Small intestine (tissue), 16 donors: Measurements from ENCODE around the gene PCDH11Y. TPM values are rescaled to one million over a fixed set of nuclear protein-coding genes. Genes with fewer than 3 reads are reported as not detected.
A peak's percentile ranks its signal among the peaks of the same experiment; 100 is the strongest.
"Not testable (repeated sequence)": the region's sequence is repeated elsewhere in the genome, so short reads cannot be mapped to it uniquely, and the experiment has no call there.

Experiments
- DNase-seq, 2 donors: peaks; one replicate each; pipeline versions ENCODE4 v3.0.0 to v3.0.0-alpha.2; 2013
- FAIRE-seq: peaks from 2 replicates; lab custom pipeline; 2012; peaks lifted over from hg19 to GRCh38; lab: Jason Lieb, UNC
- H3K27ac ChIP-seq, 3 donors: one replicate each; pipeline ENCODE4 v1.5.1; 2013; ENCODE audit warnings: low read length in 2 of 3, mild to moderate bottlenecking in 2 of 3, control low read depth in 1 of 3, inconsistent platforms in 1 of 3, low read depth in 1 of 3, moderate library complexity in 1 of 3
- H3K27me3 ChIP-seq, 3 donors: one replicate each; pipeline ENCODE4 v1.6.1; 2013; ENCODE audit warnings: low read length in 3 of 3, inconsistent platforms in 1 of 3; ENCODE audit not compliant: control insufficient read depth in 3 of 3, insufficient read depth in 3 of 3
- H3K36me3 ChIP-seq, 3 donors: one replicate each; pipeline ENCODE4 v1.6.1; 2013; ENCODE audit warnings: low read length in 3 of 3, inconsistent platforms in 1 of 3, low read depth in 1 of 3, mild to moderate bottlenecking in 1 of 3, moderate library complexity in 1 of 3; ENCODE audit not compliant: control insufficient read depth in 3 of 3, insufficient read depth in 2 of 3
- H3K4me1 ChIP-seq, 3 donors: one replicate each; pipeline ENCODE4 v1.6.1; 2013; ENCODE audit warnings: low read length in 2 of 3, inconsistent platforms in 1 of 3, low read depth in 1 of 3, mild to moderate bottlenecking in 1 of 3, moderate library complexity in 1 of 3; ENCODE audit not compliant: control insufficient read depth in 3 of 3, insufficient read depth in 2 of 3
- H3K4me3 ChIP-seq, 3 donors: one replicate each; pipeline ENCODE4 v1.5.1; 2013; ENCODE audit warnings: low read length in 3 of 3, control low read depth in 1 of 3, inconsistent platforms in 1 of 3, low read depth in 1 of 3, mild to moderate bottlenecking in 1 of 3, moderate library complexity in 1 of 3
- H3K9me3 ChIP-seq, 2 donors: one replicate each; pipeline ENCODE4 v1.6.1; 2013; ENCODE audit warnings: low read depth in 1 of 2, low read length in 1 of 2; ENCODE audit not compliant: control insufficient read depth in 2 of 2, insufficient read depth in 1 of 2
- WGBS, 3 donors: extraction: QIAGEN DNeasy Blood & Tissue Kit; methylation state at CpG; one replicate each; pipeline ENCODE4 v1.1.7; 2013; 5-methylcytosine and 5-hydroxymethylcytosine counted together
- long read RNA-seq, 10 donors: transcript quantifications; one replicate each; lab custom pipeline, GENCODE V29; 2026
- polyA plus RNA-seq, 4 donors: library from polyadenylated mRNA; stranded (reverse) in 3 of 4; unstranded in 1 of 4; fragments of 200-250 nt in 3 of 4; fragments of 120-200 nt in 1 of 4; gene quantifications; one replicate each; pipeline versions ENCODE4 v1.2.1 to v1.2.3, GENCODE V29; 2013
- donor health status: healthy with polysubstance abuse.
- donor health status: control.
- donor health status: control.
- donor health status: Bipolar disorder and iron deficiency.
- donor health status: healthy.

Gene PCDH11Y, protein sequence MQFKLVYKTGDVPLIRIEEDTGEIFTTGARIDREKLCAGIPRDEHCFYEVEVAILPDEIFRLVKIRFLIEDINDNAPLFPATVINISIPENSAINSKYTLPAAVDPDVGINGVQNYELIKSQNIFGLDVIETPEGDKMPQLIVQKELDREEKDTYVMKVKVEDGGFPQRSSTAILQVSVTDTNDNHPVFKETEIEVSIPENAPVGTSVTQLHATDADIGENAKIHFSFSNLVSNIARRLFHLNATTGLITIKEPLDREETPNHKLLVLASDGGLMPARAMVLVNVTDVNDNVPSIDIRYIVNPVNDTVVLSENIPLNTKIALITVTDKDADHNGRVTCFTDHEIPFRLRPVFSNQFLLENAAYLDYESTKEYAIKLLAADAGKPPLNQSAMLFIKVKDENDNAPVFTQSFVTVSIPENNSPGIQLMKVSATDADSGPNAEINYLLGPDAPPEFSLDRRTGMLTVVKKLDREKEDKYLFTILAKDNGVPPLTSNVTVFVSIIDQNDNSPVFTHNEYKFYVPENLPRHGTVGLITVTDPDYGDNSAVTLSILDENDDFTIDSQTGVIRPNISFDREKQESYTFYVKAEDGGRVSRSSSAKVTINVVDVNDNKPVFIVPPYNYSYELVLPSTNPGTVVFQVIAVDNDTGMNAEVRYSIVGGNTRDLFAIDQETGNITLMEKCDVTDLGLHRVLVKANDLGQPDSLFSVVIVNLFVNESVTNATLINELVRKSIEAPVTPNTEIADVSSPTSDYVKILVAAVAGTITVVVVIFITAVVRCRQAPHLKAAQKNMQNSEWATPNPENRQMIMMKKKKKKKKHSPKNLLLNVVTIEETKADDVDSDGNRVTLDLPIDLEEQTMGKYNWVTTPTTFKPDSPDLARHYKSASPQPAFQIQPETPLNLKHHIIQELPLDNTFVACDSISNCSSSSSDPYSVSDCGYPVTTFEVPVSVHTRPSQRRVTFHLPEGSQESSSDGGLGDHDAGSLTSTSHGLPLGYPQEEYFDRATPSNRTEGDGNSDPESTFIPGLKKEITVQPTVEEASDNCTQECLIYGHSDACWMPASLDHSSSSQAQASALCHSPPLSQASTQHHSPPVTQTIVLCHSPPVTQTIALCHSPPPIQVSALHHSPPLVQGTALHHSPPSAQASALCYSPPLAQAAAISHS (N-terminal part only)
- polyA plus RNA-seq, result 1 to 10 TPM in 1 of 4 donors, under 1 TPM in 1, not detected in 2; 0.12 to 1.2 TPM
- long read RNA-seq, donor 1, result 0 reads
- long read RNA-seq, donor 2, result 0 reads
- long read RNA-seq, donor 3, result 0 reads
- long read RNA-seq, donor 4, result 0 reads
- long read RNA-seq, donor 5, result 0 reads
- long read RNA-seq, donor 6, result 0 reads
- long read RNA-seq, donor 7, result 0 reads
- long read RNA-seq, donor 8, result 0 reads
- long read RNA-seq, donor 9, result 0 reads
- long read RNA-seq, donor 10, result 0 reads

DNA sequence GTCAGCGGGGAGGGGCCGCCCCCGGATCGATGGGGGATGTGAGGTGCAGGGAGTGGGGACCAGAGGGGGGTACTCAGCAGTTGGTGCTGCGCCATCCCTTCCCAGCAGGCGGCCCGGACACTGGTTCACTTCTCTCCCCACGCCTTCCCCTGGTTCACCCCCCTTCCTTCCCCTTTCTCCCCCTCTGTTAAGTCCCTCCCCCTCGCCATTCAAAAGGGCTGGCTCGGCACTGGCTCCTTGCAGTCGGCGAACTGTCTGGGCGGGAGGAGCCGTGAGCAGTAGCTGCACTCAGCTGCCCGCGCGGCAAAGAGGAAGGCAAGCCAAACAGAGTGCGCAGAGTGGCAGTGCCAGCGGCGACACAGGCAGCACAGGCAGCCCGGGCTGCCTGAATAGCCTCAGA, at the start of gene PCDH11Y:
Gene PCDH11Y (plus strand): TSS at position 240 of the 400 bp plus-strand sequence. CDS start 56,804 bp downstream, outside the sequence.
- DNase-seq, result peak in 1 of 2 donors; percentile 1
- H3K4me3 ChIP-seq, H3K4me1 ChIP-seq, H3K27ac ChIP-seq, H3K36me3 ChIP-seq, H3K9me3 ChIP-seq, H3K27me3 ChIP-seq, FAIRE-seq: not testable (repeated sequence)
- 2% methylated on average over 10 of the region's 21 CpGs; no CpG with 5 or more reads in 2 of the 3 donors for WGBS, 3 donors

DNA sequence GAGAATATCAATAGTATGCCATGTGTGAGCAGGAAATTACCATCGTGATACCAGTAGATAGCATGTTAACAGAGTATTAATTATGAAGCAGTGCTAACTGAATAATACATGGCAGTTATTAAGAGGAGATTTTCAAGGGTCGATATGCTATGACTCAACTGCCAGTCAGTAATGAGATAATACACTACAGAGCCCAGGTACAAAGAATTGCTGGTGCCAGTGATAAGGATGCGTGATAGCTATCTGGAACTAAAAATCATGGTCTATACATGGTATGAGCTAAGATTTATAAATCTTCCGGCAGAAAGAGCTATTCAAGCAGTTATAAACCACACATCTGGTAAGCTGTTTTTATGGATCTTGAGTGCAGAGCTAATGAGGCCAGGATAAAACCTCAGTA, 32.2 kb upstream of the PCDH11Y start:
- not testable (repeated sequence) for H3K4me1 ChIP-seq, H3K4me3 ChIP-seq, H3K9me3 ChIP-seq, H3K36me3 ChIP-seq, FAIRE-seq, H3K27ac ChIP-seq, H3K27me3 ChIP-seq, DNase-seq
- 60% methylated on average over 1 of the region's 4 CpGs; no CpG with 5 or more reads in 2 of the 3 donors for WGBS, 3 donors

DNA sequence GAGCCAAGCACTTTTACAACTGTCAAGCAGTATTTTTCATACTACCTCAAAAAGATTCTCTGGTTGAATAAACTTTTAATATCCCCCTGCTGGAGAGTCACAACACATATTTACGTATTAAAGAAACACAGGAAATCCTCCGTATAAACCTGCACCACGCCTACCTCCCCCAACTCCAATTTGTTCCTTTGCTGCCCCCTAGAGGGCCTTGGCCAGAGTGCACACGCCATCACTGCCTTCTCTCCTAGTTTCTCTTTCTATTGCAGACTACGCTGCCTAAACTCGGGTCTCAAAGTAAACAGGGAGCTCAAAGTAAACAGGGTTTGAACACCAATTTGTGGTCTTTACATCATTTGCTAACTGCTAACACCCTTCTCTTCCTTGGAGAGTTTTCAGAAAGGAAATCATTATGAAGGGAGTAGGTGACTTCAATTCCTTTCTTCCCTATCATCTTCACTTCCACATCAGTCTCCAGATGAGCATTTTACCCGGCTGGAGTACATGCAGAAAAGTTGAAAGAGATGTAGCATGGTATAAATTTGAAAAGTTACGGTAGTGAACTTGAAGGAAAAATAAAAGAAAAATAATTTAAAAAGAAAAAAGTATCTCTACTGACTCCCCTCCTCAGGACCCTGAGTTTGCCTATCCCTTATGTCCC, 8.2 kb upstream of the PCDH11Y start:
- H3K27me3 ChIP-seq, H3K4me1 ChIP-seq, H3K36me3 ChIP-seq, H3K27ac ChIP-seq, DNase-seq, H3K4me3 ChIP-seq, H3K9me3 ChIP-seq, FAIRE-seq: not testable (repeated sequence)
- 12 to 15% methylated on average over 2 to 4 of the region's 8 CpGs; no CpG with 5 or more reads in 1 of the 3 donors for WGBS, 3 donors

DNA sequence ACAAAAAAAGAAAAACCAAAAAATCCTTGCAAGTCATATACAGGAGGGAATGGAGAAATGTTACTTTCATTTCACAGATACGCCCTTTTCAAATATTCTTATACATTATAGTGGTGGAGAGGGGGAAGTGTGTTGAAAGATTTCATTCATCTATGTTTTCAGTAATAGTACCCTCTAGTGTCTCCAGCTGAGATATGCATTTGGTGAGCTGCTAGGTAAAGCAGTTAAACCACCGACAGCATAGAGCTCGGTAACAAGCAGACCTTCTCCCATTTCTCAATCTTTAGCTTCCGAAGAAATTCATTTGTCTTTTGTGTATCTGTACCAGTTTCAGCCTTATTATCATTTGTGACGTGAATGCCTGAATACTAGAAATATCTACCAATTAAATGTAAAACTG, 5.2 kb upstream of the PCDH11Y start:
- WGBS, 3 donors, result 29 to 46% methylated on average over 5 of the region's 5 CpGs; no CpG with 5 or more reads in 1 of the 3 donors
- not testable (repeated sequence) for H3K9me3 ChIP-seq, FAIRE-seq, DNase-seq, H3K27me3 ChIP-seq, H3K4me3 ChIP-seq, H3K4me1 ChIP-seq, H3K36me3 ChIP-seq, H3K27ac ChIP-seq

DNA sequence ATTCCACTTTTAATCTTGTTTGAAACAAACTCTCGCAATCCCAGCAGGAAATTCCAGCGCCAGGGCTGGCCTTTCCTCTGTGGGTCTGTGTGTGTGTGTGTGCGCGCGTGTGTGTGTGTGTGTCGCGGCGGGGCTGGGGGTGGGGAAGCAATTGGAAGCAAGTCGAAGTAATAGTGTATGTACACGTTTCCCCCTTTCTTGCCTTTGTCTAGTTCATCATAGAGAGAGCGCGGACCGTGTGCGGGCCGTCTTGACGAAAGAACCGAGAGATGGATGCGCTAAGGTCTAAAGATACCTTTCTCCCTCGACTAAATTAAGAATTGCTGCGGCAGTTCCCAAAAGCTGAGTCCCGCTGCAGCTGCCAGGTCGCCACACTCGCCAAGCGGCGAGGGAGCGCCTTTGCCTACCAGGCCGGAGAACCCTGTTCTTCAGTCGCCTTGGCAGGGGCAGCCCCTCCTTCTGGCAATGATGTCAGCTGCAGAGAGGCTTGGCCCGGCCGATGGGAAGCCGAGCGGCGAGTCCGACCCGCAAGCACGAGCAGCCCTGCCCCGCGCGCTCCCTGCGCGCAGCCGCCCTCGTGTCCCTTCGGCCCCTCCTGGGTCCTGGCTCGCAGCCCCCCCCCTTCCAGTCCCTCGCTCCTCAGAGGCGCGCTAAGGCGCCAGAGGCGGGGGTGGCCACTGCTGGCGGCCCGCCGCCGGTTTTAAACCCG, 2.5 kb downstream of the PCDH11Y start:
- not testable (repeated sequence) for H3K27ac ChIP-seq, H3K9me3 ChIP-seq, H3K4me1 ChIP-seq, DNase-seq, FAIRE-seq, H3K4me3 ChIP-seq, H3K27me3 ChIP-seq, H3K36me3 ChIP-seq
- WGBS, 3 donors, result 5 to 12% methylated on average over 5 to 43 of the region's 55 CpGs; no CpG with 5 or more reads in 1 of the 3 donors

DNA sequence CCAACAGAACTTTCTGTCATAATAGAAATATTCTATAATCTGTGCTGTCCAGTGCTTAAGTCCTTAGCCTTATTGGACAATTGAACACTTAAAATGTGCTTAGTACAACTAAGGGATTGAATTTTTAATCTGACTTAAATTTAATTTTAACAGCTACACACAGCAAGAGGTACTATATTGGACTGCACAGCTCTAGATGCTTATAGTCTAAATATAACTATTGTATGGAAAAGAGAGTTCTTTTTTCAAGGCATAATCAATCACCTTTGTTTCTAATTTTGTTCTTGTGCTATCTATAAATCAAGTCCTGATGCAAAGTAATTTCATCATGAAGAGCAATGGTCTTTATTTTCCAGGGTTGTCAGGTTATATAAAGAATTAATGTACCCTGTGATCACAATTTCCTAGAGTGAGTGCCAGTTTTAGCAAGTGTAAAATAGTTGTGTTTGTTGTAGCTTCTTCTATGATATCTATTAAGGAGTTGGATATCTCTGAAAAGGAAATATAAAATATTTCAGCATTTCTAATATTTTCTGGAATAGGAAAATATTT, 39.0 kb downstream of the PCDH11Y start:
- H3K27me3 ChIP-seq, H3K9me3 ChIP-seq, H3K36me3 ChIP-seq, FAIRE-seq, H3K27ac ChIP-seq, H3K4me3 ChIP-seq, DNase-seq, H3K4me1 ChIP-seq: not testable (repeated sequence)

DNA sequence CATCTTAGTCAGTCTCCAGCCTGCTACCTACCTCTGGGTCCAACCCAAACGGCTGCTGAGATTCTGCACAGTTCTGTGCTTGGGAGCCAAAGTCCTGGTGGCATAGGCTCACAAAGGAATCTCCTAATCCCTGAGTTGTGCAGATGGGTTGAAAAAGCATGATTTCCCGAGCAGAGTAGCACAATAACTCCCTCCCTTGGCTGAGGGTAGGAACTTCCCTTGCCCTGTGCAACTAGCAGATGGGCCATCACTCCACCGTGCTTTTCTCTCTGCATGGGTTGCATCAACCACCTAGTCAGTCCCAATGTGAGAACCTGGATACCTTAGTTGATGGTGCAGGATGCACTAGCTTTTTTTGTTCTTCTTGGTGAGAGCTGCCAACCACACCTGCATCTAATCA, 82.9 kb downstream of the PCDH11Y start:
- DNase-seq, H3K27me3 ChIP-seq, H3K4me3 ChIP-seq, FAIRE-seq, H3K27ac ChIP-seq, H3K36me3 ChIP-seq, H3K9me3 ChIP-seq, H3K4me1 ChIP-seq: not testable (repeated sequence)
- WGBS, 3 donors, result 50 to 62% methylated on average over 3 of the region's 3 CpGs; no CpG with 5 or more reads in 1 of the 3 donors
